Testis (tissue), 2 donors: ENCODE measurements around the gene NUP205.

Experiments used
- CTCF ChIP-seq, 3 experiments: fragments of 450-650 bp in 2 of 3; fragments of 200-600 bp in 1 of 3; sonication (generic) in 1 of 3; IDR thresholded peaks; one replicate each; pipeline ENCODE4 v1.5.1; 2016 to 2019; ENCODE audit warnings: antibody characterized with exemption in 3 of 3, mild to moderate bottlenecking in 2 of 3, moderate library complexity in 1 of 3
- POLR2A ChIP-seq: fragments of 450-650 bp; IDR thresholded peaks from one replicate; pipeline ENCODE4 v1.6.1; 2017; ENCODE audit warnings: antibody characterized with exemption, mild to moderate bottlenecking, moderate library complexity

GRCh38 chr7:135617781-135618180 is 60.1 kb downstream of the NUP205 start:
- TF ChIP-seq CTCF (IDR thresholded peaks at IDR 0.05): no peak
- TF ChIP-seq POLR2A: no peak
